Left lung (tissue), 10 donors: ENCODE data around the gene GPR153. TPM values are rescaled to one million over a fixed set of nuclear protein-coding genes. Genes with fewer than 3 reads are reported as not detected.
A peak's percentile ranks its signal among the peaks of the same experiment; 100 is the strongest.
"Not testable (repeated sequence)": the region's sequence is repeated elsewhere in the genome, so short reads cannot be mapped to it uniquely, and the experiment has no call there.

Experiments
- ATAC-seq: fragments of 200-7000 bp; cut with Tn5 transposase; one replicate; pipeline ENCODE4 v1.9.1; 2020; ENCODE audit warnings: moderate library complexity
- DNase-seq, 4 donors: peaks; one replicate each; pipeline ENCODE4 v3.0.0-alpha.2; 2013 to 2020
- H3K27ac ChIP-seq, 2 donors: fragments of 200-600 bp; sonication (generic) in 1 of 2; one replicate each; pipeline versions ENCODE4 v1.5.0 to v1.8.0; 2020 to 2021
- H3K27me3 ChIP-seq, 2 donors: fragments of 200-600 bp; sonication (generic) in 1 of 2; one replicate each; pipeline versions ENCODE4 v1.5.0 to v1.8.0; 2020 to 2021
- H3K36me3 ChIP-seq, 2 donors: fragments of 200-600 bp; sonication (generic) in 1 of 2; one replicate each; pipeline versions ENCODE4 v1.5.0 to v1.8.0; 2020 to 2021
- H3K4me1 ChIP-seq, 2 donors: fragments of 200-600 bp; one replicate each; pipeline ENCODE4 v1.8.0; 2021
- H3K4me3 ChIP-seq, 2 donors: fragments of 200-600 bp; sonication (generic) in 1 of 2; one replicate each; pipeline versions ENCODE4 v1.5.0 to v1.8.0; 2020 to 2021; ENCODE audit warnings: mild to moderate bottlenecking in 1 of 2
- H3K9me3 ChIP-seq, 2 donors: fragments of 200-600 bp; sonication (generic) in 1 of 2; one replicate each; pipeline versions ENCODE4 v1.5.0 to v1.8.0; 2020 to 2021
- intact Hi-C, 2 donors: fragments of 100-400 bp; cut with DNase I; formaldehyde crosslinking; loops; one replicate each; pipeline versions ENCODE4 v1.11.2 to v1.14.2; 2022
- polyA plus RNA-seq, 6 donors: library from polyadenylated mRNA; unstranded; fragments of 120-200 nt; gene quantifications; one replicate each; pipeline ENCODE4 v1.2.1, GENCODE V29; 2013; ENCODE audit not compliant: insufficient read length in 6 of 6
- total RNA-seq, 2 donors: library from RNA; stranded (reverse); fragmentation: NEBNext Ultra II Directional; extraction: Animal tissue kit (Norgen Biotek cat#: 25700); gene quantifications; one replicate each; pipeline ENCODE4 v1.2.1, GENCODE V29; 2021
- TF ChIP-seq, protein P1 (sequence below), 2 donors: fragments of 200-600 bp; sonication (generic) in 1 of 2; IDR thresholded peaks; one replicate each; pipeline versions ENCODE4 v1.5.0 to v1.8.0; 2021; ENCODE audit warnings: antibody characterized with exemption in 2 of 2
- donor health status: DM: no; HTN: yes; CAD: no.
- donor health status: DM: no; HTN: no; CAD: no.

GPR153 gene
- total and polyA plus RNA-seq, 8 donors: 13.8 to 31.6 (median 18.0) TPM

- no peak overlapping the region for H3K27ac ChIP-seq
- DNase-seq (no peak), ATAC-seq (no peak)
- no peaks in the 10 kb centered on the region for H3K27me3 ChIP-seq
- no peaks in the 10 kb centered on the region for H3K9me3 ChIP-seq
- no peaks in the 10 kb centered on the region for H3K4me1 ChIP-seq
- no peak overlapping the region for H3K4me3 ChIP-seq
- intact Hi-C loops: no loop called here
- H3K36me3 ChIP-seq: peaks cover 0 to 58% of the 10 kb centered on the region in 2 donors
- TF ChIP-seq, protein P1, sequence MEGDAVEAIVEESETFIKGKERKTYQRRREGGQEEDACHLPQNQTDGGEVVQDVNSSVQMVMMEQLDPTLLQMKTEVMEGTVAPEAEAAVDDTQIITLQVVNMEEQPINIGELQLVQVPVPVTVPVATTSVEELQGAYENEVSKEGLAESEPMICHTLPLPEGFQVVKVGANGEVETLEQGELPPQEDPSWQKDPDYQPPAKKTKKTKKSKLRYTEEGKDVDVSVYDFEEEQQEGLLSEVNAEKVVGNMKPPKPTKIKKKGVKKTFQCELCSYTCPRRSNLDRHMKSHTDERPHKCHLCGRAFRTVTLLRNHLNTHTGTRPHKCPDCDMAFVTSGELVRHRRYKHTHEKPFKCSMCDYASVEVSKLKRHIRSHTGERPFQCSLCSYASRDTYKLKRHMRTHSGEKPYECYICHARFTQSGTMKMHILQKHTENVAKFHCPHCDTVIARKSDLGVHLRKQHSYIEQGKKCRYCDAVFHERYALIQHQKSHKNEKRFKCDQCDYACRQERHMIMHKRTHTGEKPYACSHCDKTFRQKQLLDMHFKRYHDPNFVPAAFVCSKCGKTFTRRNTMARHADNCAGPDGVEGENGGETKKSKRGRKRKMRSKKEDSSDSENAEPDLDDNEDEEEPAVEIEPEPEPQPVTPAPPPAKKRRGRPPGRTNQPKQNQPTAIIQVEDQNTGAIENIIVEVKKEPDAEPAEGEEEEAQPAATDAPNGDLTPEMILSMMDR (IDR thresholded peaks at IDR 0.05): no peak
Observed at GRCh38 chr1:6221210-6221784, 39.6 kb downstream of the GPR153 start.

DNA sequence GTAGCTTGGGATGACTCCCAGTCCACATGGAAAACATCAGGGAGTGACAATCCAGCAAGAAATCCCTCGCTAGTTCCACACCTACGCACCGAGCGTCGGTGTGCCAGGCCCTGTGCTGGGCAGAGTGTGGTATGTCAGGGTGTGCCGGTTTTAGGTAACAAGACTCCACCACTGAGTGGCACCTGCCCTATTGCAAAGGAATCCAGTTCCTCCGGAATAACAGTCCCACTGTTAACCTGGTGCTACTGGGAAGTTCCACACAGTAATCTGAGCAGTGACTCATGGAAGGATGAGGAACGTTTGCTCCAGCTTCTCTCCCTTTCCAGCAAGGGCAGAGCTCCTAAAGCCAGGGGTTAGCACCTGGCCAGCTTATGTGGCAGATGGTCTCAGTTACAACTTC is 40.7 kb downstream of the GPR153 start:
- Histone ChIP-seq H3K4me3 (no peak overlapping the region), H3K27ac (no peak overlapping the region), H3K27me3 (no peaks in the 10 kb centered on the region), H3K9me3 (no peaks in the 10 kb centered on the region), H3K36me3 (peaks cover 0 to 48% of the 10 kb centered on the region in 2 donors), H3K4me1 (no peaks in the 10 kb centered on the region)
- intact Hi-C loops: no loop called here
- DNase-seq: no peak
- ATAC-seq: peak; percentile 54
- TF ChIP-seq, protein P1 (IDR thresholded peaks at IDR 0.05): no peak

DNA sequence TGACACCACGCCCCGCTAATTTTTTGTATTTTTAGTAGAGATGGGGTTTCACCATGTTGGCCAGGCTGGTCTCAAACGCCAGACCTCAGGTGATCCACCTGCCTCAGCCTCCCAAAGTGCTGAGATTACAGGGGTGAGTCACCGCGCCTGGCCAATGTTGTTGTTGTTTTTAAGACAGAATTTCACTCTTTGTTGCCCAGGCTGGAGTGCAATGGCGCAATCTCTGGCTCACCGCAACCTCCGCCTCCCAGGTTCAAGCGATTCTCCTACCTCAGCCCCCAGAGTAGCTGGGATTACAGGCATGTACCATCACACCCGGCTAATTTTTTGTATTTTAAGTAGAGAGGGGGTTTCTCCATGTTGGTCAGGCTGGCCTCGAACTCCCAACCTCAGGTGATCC is 41.3 kb downstream of the GPR153 start:
- H3K27ac ChIP-seq, H3K4me1 ChIP-seq, ATAC-seq, H3K9me3 ChIP-seq, H3K27me3 ChIP-seq, intact Hi-C loops, H3K4me3 ChIP-seq, DNase-seq: not testable (repeated sequence)
- H3K36me3 ChIP-seq: peaks cover 0 to 42% of the 10 kb centered on the region in 2 donors

GRCh38 chr1:6218375-6219164 is 42.3 kb downstream of the GPR153 start:
- TF ChIP-seq, protein P1 (IDR thresholded peaks at IDR 0.05): no peak
- no peak for DNase-seq
- ATAC-seq: peak; percentile 13

DNA sequence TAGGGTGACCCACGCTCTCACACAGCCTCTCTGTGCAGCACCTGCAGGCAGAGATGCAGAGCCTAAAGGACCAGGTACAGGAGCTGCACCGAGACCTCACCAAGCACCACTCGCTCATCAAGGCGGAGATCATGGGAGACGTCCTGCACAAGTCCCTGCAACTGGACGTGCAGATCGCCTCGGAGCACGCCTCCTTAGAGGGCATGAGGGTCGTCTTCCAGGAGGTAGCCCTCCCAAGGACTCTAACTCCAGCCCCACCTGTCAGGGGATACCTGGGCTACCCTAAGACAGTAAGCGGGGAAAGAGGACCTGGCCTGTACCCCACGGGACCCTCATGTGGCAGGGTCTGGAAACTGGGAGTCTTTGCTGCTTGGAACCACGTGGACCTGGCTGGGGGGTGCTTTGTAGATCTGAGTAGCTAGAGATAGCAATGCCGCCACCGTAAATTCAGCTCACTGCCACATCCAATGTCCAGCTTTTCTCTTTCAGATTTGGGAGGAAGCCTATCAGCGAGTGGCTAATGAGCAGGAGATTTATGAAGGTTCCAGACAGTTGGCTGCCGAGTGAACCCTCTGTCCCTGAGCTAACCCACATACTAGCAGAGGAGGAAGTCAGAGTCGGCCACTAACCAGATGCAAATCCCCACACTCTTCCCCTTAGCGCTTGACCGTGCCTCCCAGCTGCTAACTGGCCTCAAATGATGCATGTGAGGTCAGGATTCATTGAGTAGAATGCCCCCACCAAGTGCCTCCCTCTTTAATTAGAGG is 48.5 kb downstream of the GPR153 start:
- DNase-seq (no peak), ATAC-seq (no peak)
- peaks cover 0 to 30% of the 10 kb centered on the region in 2 donors for H3K27me3 ChIP-seq

More at GRCh38 chr1:6218375-6219164, 42.3 kb downstream of the GPR153 start:
- H3K36me3 ChIP-seq: peaks cover 0 to 31% of the 10 kb centered on the region in 2 donors
- H3K27me3 ChIP-seq: no peaks in the 10 kb centered on the region
- H3K4me1 ChIP-seq: no peaks in the 10 kb centered on the region
- no peak overlapping the region for H3K27ac ChIP-seq
- H3K4me3 ChIP-seq: no peak overlapping the region
- no peaks in the 10 kb centered on the region for H3K9me3 ChIP-seq
- intact Hi-C loops: no loop called here

More for the DNA sequence above, 48.5 kb downstream of the GPR153 start:
- H3K4me1 ChIP-seq: peaks cover 9 to 14% of the 10 kb centered on the region in 2 donors
- H3K4me3 ChIP-seq: no peak overlapping the region
- intact Hi-C loops: no loop called here
- H3K9me3 ChIP-seq: no peaks in the 10 kb centered on the region
- no peaks in the 10 kb centered on the region for H3K36me3 ChIP-seq
- no peak overlapping the region for H3K27ac ChIP-seq
- TF ChIP-seq, protein P1 (IDR thresholded peaks at IDR 0.05): no peak
